Measurements from ENCODE around the gene SPRING1.

GRCh38 chr12:116689979-116690744, 47.7 kb downstream of the SPRING1 start:
- no peak for TF ChIP-seq CTCF (IDR thresholded peaks at IDR 0.05)
- TF ChIP-seq EP300 (IDR thresholded peaks at IDR 0.05) = no peak
- no peak for TF ChIP-seq POLR2A (IDR thresholded peaks at IDR 0.05)
